ENCODE measurements around the gene FGFBP2. TPM values are rescaled to one million over a fixed set of nuclear protein-coding genes. Genes with fewer than 3 reads are reported as not detected.
"Not testable (repeated sequence)": the region's sequence is repeated elsewhere in the genome, so short reads cannot be mapped to it uniquely, and the experiment has no call there.

The FGFBP2 gene
- total RNA-seq, 1 donor from 2014 or later = not detected

GRCh38 chr4:15920723-15921591 lies 42.0 kb downstream of the FGFBP2 start:
- no peak for DNase-seq (ENCODE audit: extremely low spot score, unreplicated experiment)
- peaks cover 14% of the 10 kb centered on the region for H3K27me3 Mint-ChIP-seq
- H3K36me3 Mint-ChIP-seq = no peaks in the 10 kb centered on the region
- TF ChIP-seq CTCF (conservative IDR thresholded peaks at IDR 0.05) = no peak
- H3K27ac Mint-ChIP-seq = no peak overlapping the region
- H3K9me3 Mint-ChIP-seq = peaks cover 1% of the 10 kb centered on the region
- no peaks in the 10 kb centered on the region for H3K4me1 Mint-ChIP-seq (ENCODE audit: unreplicated experiment)
- no peak overlapping the region for H3K4me3 Mint-ChIP-seq

- peaks cover 10% of the 10 kb centered on the region for H3K27me3 Mint-ChIP-seq
- H3K4me3 Mint-ChIP-seq = no peak overlapping the region
- H3K36me3 Mint-ChIP-seq = no peaks in the 10 kb centered on the region
- H3K9me3 Mint-ChIP-seq = peaks cover 5% of the 10 kb centered on the region
- no peak for TF ChIP-seq CTCF (conservative IDR thresholded peaks at IDR 0.05)
- H3K4me1 Mint-ChIP-seq (ENCODE audit: unreplicated experiment) = no peaks in the 10 kb centered on the region
- H3K27ac Mint-ChIP-seq = peak overlapping the region; percentile 1
- DNase-seq (ENCODE audit: extremely low spot score, unreplicated experiment) = no peak
Measured at GRCh38 chr4:15918484-15919129, 44.4 kb downstream of the FGFBP2 start.

GRCh38 chr4:15917297-15917696 lies 45.7 kb downstream of the FGFBP2 start:
- Mint-ChIP-seq H3K9me3 (peaks cover 5% of the 10 kb centered on the region), H3K27me3 (peaks cover 8% of the 10 kb centered on the region), H3K4me1 (ENCODE audit: unreplicated experiment) (no peaks in the 10 kb centered on the region)

GRCh38 chr4:15916358-15916757 lies 46.6 kb downstream of the FGFBP2 start:
- H3K4me3 Mint-ChIP-seq; H3K27me3 Mint-ChIP-seq; H3K27ac Mint-ChIP-seq; H3K9me3 Mint-ChIP-seq; H3K36me3 Mint-ChIP-seq; DNase-seq (ENCODE audit: extremely low spot score, unreplicated experiment); H3K4me1 Mint-ChIP-seq (ENCODE audit: unreplicated experiment): not testable (repeated sequence)

More at GRCh38 chr4:15917297-15917696, 45.7 kb downstream of the FGFBP2 start:
- Mint-ChIP-seq H3K36me3 (no peaks in the 10 kb centered on the region), H3K27ac (no peak overlapping the region), H3K4me3 (no peak overlapping the region)
- DNase-seq (ENCODE audit: extremely low spot score, unreplicated experiment) = no peak
- no peak for TF ChIP-seq CTCF (conservative IDR thresholded peaks at IDR 0.05)

GRCh38 chr4:15914736-15915135 lies 48.2 kb downstream of the FGFBP2 start:
- TF ChIP-seq CTCF (conservative IDR thresholded peaks at IDR 0.05) = no peak
- H3K27ac Mint-ChIP-seq = no peak overlapping the region
- H3K4me1 Mint-ChIP-seq (ENCODE audit: unreplicated experiment) = no peaks in the 10 kb centered on the region
- peaks cover 5% of the 10 kb centered on the region for H3K9me3 Mint-ChIP-seq
- no peaks in the 10 kb centered on the region for H3K27me3 Mint-ChIP-seq
- H3K4me3 Mint-ChIP-seq = no peak overlapping the region
- no peaks in the 10 kb centered on the region for H3K36me3 Mint-ChIP-seq
- no peak for DNase-seq (ENCODE audit: extremely low spot score, unreplicated experiment)

GRCh38 chr4:15914291-15914690 lies 48.7 kb downstream of the FGFBP2 start:
- no peak for TF ChIP-seq CTCF (conservative IDR thresholded peaks at IDR 0.05)
- peaks cover 5% of the 10 kb centered on the region for H3K9me3 Mint-ChIP-seq
- no peaks in the 10 kb centered on the region for H3K36me3 Mint-ChIP-seq
- no peaks in the 10 kb centered on the region for H3K27me3 Mint-ChIP-seq
- H3K4me1 Mint-ChIP-seq (ENCODE audit: unreplicated experiment) = no peaks in the 10 kb centered on the region
- no peak for DNase-seq (ENCODE audit: extremely low spot score, unreplicated experiment)
- H3K27ac Mint-ChIP-seq = peak overlapping the region; percentile 64
- no peak overlapping the region for H3K4me3 Mint-ChIP-seq
